ENCODE measurements around the gene LTBP1.

The LTBP1 gene

DNA sequence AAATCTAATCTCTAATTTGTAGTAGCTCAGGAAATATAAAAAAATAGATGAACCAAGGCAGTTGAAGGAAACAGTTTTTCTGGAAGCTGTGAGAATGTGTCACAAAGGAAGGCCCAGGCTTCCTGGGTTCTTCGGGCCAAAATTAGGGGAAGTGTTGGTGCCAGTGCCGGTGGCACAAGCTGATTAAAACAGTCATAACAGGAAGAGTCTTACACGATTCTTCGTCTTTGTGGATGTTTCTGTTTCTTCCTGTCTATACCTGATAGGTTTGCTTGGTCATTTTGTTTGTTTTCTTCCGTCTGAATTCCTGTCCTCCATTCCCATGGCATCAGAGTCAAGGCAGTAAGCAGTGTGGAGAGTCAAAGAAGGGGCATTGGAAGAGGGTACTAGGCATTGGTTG is 294.3 kb downstream of the LTBP1 start:
- H3K27ac ChIP-seq (ENCODE audit: low read depth, low read length), result no peak overlapping the region
- no peak overlapping the region for H2BK15ac ChIP-seq (replicated peaks; ENCODE audit: low read depth)
- no peak overlapping the region for H3K18ac ChIP-seq (ENCODE audit: low read length)
- H3K23ac ChIP-seq (ENCODE audit: low read length), result no peak overlapping the region
- H3K79me1 ChIP-seq (ENCODE audit: low read length), result no peaks in the 10 kb centered on the region
- no peak overlapping the region for H4K5ac ChIP-seq (ENCODE audit: low read length)
- no peaks in the 10 kb centered on the region for H3K27me3 ChIP-seq (ENCODE audit: insufficient read depth, low read length, poor library complexity)
- H4K8ac ChIP-seq (ENCODE audit: low read depth, low read length), result no peak overlapping the region
- no peak overlapping the region for H3K9ac ChIP-seq (ENCODE audit: low read length)
- no peak overlapping the region for H3K4me3 ChIP-seq (ENCODE audit: low read length)
- DNase-seq, result no peak
- no peak overlapping the region for H3K4ac ChIP-seq (ENCODE audit: low read depth, low read length)
- no peak overlapping the region for H3K4me2 ChIP-seq (ENCODE audit: low read length)
- no peak overlapping the region for H2AK5ac ChIP-seq (ENCODE audit: low read length)
- no peaks in the 10 kb centered on the region for H3K4me1 ChIP-seq (ENCODE audit: control insufficient read depth, low read depth, low read length)
- no peaks in the 10 kb centered on the region for H3K79me2 ChIP-seq (ENCODE audit: control insufficient read depth, insufficient read depth, low read length)
- no peak overlapping the region for H2BK5ac ChIP-seq (ENCODE audit: low read length)
- H2BK120ac ChIP-seq (ENCODE audit: low read depth, low read length), result no peak overlapping the region
- no peaks in the 10 kb centered on the region for H3K36me3 ChIP-seq (ENCODE audit: control insufficient read depth, insufficient read depth, low read length)
- WGBS (ENCODE audit: extremely low coverage, insufficient coverage, low lambda C conversion rate), result no CpG with 5 or more reads among the region's 5 CpGs
- no peak overlapping the region for H3K56ac ChIP-seq (ENCODE audit: low read length)

DNA sequence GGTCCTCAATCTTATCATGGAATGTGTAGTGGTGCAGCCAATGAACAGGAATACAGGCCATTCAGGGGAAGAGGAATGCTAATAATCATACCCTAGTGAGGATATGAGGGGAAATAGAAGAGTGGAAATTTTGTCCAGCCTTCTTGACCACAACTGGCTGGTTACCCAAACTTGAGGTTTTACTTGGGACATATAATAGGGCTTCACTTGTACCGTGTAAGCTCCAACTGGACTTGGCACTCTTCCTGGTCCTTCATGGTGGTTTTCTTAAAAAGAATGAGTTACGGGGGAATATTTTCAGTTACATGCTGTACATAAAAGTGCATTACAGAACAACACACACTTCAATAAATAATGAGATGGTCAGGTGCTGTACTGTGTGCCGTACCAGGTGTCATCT is 294.8 kb downstream of the LTBP1 start:
- H3K79me2 ChIP-seq (ENCODE audit: control insufficient read depth, insufficient read depth, low read length), result no peaks in the 10 kb centered on the region
- H2AK5ac ChIP-seq (ENCODE audit: low read length), result no peak overlapping the region
- H3K27ac ChIP-seq (ENCODE audit: low read depth, low read length), result no peak overlapping the region
- no peaks in the 10 kb centered on the region for H3K79me1 ChIP-seq (ENCODE audit: low read length)
- no CpG with 5 or more reads among the region's 3 CpGs for WGBS (ENCODE audit: extremely low coverage, insufficient coverage, low lambda C conversion rate)
- no peak overlapping the region for H2BK15ac ChIP-seq (replicated peaks; ENCODE audit: low read depth)
- no peak overlapping the region for H3K56ac ChIP-seq (ENCODE audit: low read length)
- no peak overlapping the region for H2BK120ac ChIP-seq (ENCODE audit: low read depth, low read length)
- no peak overlapping the region for H3K18ac ChIP-seq (ENCODE audit: low read length)
- no peak overlapping the region for H2BK5ac ChIP-seq (ENCODE audit: low read length)
- no peak overlapping the region for H3K9ac ChIP-seq (ENCODE audit: low read length)
- no peak overlapping the region for H3K4me2 ChIP-seq (ENCODE audit: low read length)
- H4K8ac ChIP-seq (ENCODE audit: low read depth, low read length), result no peak overlapping the region
- H3K4ac ChIP-seq (ENCODE audit: low read depth, low read length), result no peak overlapping the region
- no peak overlapping the region for H3K23ac ChIP-seq (ENCODE audit: low read length)
- no peaks in the 10 kb centered on the region for H3K4me1 ChIP-seq (ENCODE audit: control insufficient read depth, low read depth, low read length)
- no peaks in the 10 kb centered on the region for H3K36me3 ChIP-seq (ENCODE audit: control insufficient read depth, insufficient read depth, low read length)
- no peaks in the 10 kb centered on the region for H3K27me3 ChIP-seq (ENCODE audit: insufficient read depth, low read length, poor library complexity)
- no peak overlapping the region for H3K4me3 ChIP-seq (ENCODE audit: low read length)
- DNase-seq, result no peak
- no peak overlapping the region for H4K5ac ChIP-seq (ENCODE audit: low read length)

DNA sequence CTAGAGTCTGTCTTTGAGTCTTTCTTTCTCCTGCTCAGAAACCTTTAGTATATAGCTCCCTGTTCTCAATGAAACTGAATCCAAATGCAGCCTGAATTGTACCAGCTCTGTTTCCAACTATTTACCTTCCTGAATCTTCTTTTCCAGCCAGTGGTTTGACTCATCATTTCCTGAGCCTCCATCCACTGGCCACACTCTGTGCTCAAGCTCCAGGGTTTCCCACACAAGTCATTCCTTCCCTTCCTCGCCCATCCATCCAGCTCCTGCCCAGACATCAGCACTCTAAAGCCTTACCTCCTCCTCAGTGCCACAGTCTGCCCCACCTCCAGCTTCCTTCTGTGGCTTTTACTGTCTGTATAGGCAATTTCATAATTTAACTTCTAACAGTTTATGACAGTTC is 296.1 kb downstream of the LTBP1 start:
- Histone ChIP-seq H3K23ac (ENCODE audit: low read length) (no peak overlapping the region), H3K4ac (ENCODE audit: low read depth, low read length) (no peak overlapping the region), H2BK5ac (ENCODE audit: low read length) (no peak overlapping the region), H3K4me2 (ENCODE audit: low read length) (no peak overlapping the region), H2BK120ac (ENCODE audit: low read depth, low read length) (no peak overlapping the region), H3K36me3 (ENCODE audit: control insufficient read depth, insufficient read depth, low read length) (no peaks in the 10 kb centered on the region), H3K4me1 (ENCODE audit: control insufficient read depth, low read depth, low read length) (no peaks in the 10 kb centered on the region), H3K27ac (ENCODE audit: low read depth, low read length) (no peak overlapping the region), H2AK5ac (ENCODE audit: low read length) (no peak overlapping the region), H4K5ac (ENCODE audit: low read length) (no peak overlapping the region), H3K18ac (ENCODE audit: low read length) (no peak overlapping the region), H3K56ac (ENCODE audit: low read length) (no peak overlapping the region), H4K8ac (ENCODE audit: low read depth, low read length) (no peak overlapping the region), H3K79me2 (ENCODE audit: control insufficient read depth, insufficient read depth, low read length) (no peaks in the 10 kb centered on the region), H3K4me3 (ENCODE audit: low read length) (no peak overlapping the region), H3K79me1 (ENCODE audit: low read length) (no peaks in the 10 kb centered on the region), H3K9ac (ENCODE audit: low read length) (no peak overlapping the region), H3K27me3 (ENCODE audit: insufficient read depth, low read length, poor library complexity) (no peaks in the 10 kb centered on the region), H2BK15ac (replicated peaks; ENCODE audit: low read depth) (no peak overlapping the region)
- WGBS (ENCODE audit: extremely low coverage, insufficient coverage, low lambda C conversion rate), result no CpG with 5 or more reads among the region's 1 CpG
- DNase-seq, result no peak

DNA sequence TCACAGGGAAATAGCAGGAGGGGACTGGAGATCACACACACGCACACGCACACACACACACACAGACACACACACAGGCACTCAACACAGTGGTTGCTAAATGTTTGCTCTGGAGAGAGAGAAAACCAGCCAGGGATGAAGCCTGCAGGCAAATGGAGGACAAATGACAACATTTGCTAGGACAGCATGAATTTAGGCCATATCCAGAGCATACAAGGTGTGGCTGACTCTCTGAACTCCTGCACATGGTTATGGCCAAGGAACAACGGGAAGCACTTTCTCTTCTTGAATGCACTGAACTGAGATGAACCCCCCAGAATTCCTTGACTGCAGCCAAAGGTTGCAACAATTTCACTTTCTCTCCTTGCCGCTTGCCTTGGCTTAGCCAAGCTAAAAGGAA is 299.7 kb downstream of the LTBP1 start:
- H3K4me1 ChIP-seq (ENCODE audit: control insufficient read depth, low read depth, low read length), result no peaks in the 10 kb centered on the region
- H2BK5ac ChIP-seq (ENCODE audit: low read length), result no peak overlapping the region
- no peaks in the 10 kb centered on the region for H3K27me3 ChIP-seq (ENCODE audit: insufficient read depth, low read length, poor library complexity)
- H3K18ac ChIP-seq (ENCODE audit: low read length), result no peak overlapping the region
- no peak overlapping the region for H4K8ac ChIP-seq (ENCODE audit: low read depth, low read length)
- H3K4me2 ChIP-seq (ENCODE audit: low read length), result no peak overlapping the region
- H3K36me3 ChIP-seq (ENCODE audit: control insufficient read depth, insufficient read depth, low read length), result no peaks in the 10 kb centered on the region
- no peaks in the 10 kb centered on the region for H3K79me1 ChIP-seq (ENCODE audit: low read length)
- no peak overlapping the region for H3K56ac ChIP-seq (ENCODE audit: low read length)
- H3K9ac ChIP-seq (ENCODE audit: low read length), result no peak overlapping the region
- no peak overlapping the region for H3K4me3 ChIP-seq (ENCODE audit: low read length)
- peak; percentile 10 for DNase-seq
- no peak overlapping the region for H2BK15ac ChIP-seq (replicated peaks; ENCODE audit: low read depth)
- H3K23ac ChIP-seq (ENCODE audit: low read length), result no peak overlapping the region
- H4K5ac ChIP-seq (ENCODE audit: low read length), result no peak overlapping the region
- H3K27ac ChIP-seq (ENCODE audit: low read depth, low read length), result no peak overlapping the region
- no peaks in the 10 kb centered on the region for H3K79me2 ChIP-seq (ENCODE audit: control insufficient read depth, insufficient read depth, low read length)
- no peak overlapping the region for H3K4ac ChIP-seq (ENCODE audit: low read depth, low read length)
- H2BK120ac ChIP-seq (ENCODE audit: low read depth, low read length), result no peak overlapping the region
- no peak overlapping the region for H2AK5ac ChIP-seq (ENCODE audit: low read length)
- WGBS (ENCODE audit: extremely low coverage, insufficient coverage, low lambda C conversion rate), result no CpG with 5 or more reads among the region's 4 CpGs

DNA sequence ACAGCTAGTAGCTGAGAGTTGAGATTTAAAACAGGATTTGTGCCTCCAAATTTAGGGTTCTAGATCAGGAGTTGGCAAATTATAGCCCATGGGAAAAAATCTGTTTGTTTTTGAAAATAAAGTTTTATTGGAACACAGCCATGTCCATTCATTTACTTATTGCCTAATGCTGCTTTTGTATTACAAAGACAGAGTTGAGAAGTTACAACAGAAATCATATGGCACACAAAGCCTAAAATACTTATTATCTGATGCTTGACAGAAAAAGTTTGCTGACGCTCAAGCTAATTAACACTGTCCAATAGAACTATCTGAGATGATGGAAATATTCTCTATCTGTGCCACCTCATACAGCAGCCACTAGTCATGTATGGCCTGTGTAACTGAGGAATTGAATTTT is 300.6 kb downstream of the LTBP1 start:
- no peak for DNase-seq
- Histone ChIP-seq H4K8ac (ENCODE audit: low read depth, low read length) (no peak overlapping the region), H3K9ac (ENCODE audit: low read length) (no peak overlapping the region), H3K4me1 (ENCODE audit: control insufficient read depth, low read depth, low read length) (no peaks in the 10 kb centered on the region), H3K79me2 (ENCODE audit: control insufficient read depth, insufficient read depth, low read length) (no peaks in the 10 kb centered on the region), H2BK5ac (ENCODE audit: low read length) (no peak overlapping the region), H3K4me2 (ENCODE audit: low read length) (no peak overlapping the region), H3K36me3 (ENCODE audit: control insufficient read depth, insufficient read depth, low read length) (no peaks in the 10 kb centered on the region), H3K18ac (ENCODE audit: low read length) (no peak overlapping the region), H2AK5ac (ENCODE audit: low read length) (no peak overlapping the region), H3K27me3 (ENCODE audit: insufficient read depth, low read length, poor library complexity) (no peaks in the 10 kb centered on the region), H3K4me3 (ENCODE audit: low read length) (no peak overlapping the region), H2BK120ac (ENCODE audit: low read depth, low read length) (no peak overlapping the region), H3K27ac (ENCODE audit: low read depth, low read length) (no peak overlapping the region), H3K23ac (ENCODE audit: low read length) (no peak overlapping the region), H3K4ac (ENCODE audit: low read depth, low read length) (no peak overlapping the region), H3K56ac (ENCODE audit: low read length) (no peak overlapping the region), H2BK15ac (replicated peaks; ENCODE audit: low read depth) (no peak overlapping the region), H4K5ac (ENCODE audit: low read length) (no peak overlapping the region), H3K79me1 (ENCODE audit: low read length) (no peaks in the 10 kb centered on the region)
- no CpG with 5 or more reads among the region's 1 CpG for WGBS (ENCODE audit: extremely low coverage, insufficient coverage, low lambda C conversion rate)

DNA sequence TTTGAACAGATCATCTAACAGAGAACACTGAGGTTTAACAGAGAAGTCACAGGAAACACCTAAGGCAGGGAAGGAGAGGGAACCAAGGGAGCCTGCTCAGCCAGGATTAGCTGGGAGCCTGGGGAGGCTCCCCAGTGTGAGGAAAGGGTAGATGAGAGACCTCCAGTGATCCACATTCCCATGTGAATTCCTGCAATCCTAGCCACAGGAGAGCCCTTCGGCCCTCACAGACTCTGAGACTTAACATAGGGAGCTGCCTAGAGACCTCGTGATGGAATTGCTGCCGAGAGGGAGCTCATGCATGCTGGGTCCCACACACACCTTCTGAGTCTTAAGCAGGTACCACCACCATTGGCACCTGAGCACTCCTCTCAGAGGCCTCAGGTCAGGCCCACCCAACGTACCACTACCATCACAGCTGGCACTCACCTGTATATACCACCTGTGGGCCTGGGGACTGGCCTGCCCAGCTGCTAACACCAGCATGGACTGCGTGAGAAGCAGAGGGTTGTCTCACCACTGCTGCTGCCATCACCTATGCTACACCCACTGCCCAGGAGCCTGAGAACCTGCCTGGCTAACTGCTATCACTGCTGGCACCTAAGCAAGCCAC is 303.8 kb downstream of the LTBP1 start:
- no peaks in the 10 kb centered on the region for H3K79me1 ChIP-seq (ENCODE audit: low read length)
- no peak overlapping the region for H3K9ac ChIP-seq (ENCODE audit: low read length)
- no CpG with 5 or more reads among the region's 5 CpGs for WGBS (ENCODE audit: extremely low coverage, insufficient coverage, low lambda C conversion rate)
- no peak overlapping the region for H3K27ac ChIP-seq (ENCODE audit: low read depth, low read length)
- no peak overlapping the region for H2BK15ac ChIP-seq (replicated peaks; ENCODE audit: low read depth)
- H3K36me3 ChIP-seq (ENCODE audit: control insufficient read depth, insufficient read depth, low read length), result no peaks in the 10 kb centered on the region
- no peak overlapping the region for H3K4ac ChIP-seq (ENCODE audit: low read depth, low read length)
- no peak overlapping the region for H2BK120ac ChIP-seq (ENCODE audit: low read depth, low read length)
- H3K4me3 ChIP-seq (ENCODE audit: low read length), result no peak overlapping the region
- H3K56ac ChIP-seq (ENCODE audit: low read length), result no peak overlapping the region
- H2AK5ac ChIP-seq (ENCODE audit: low read length), result no peak overlapping the region
- no peak overlapping the region for H3K18ac ChIP-seq (ENCODE audit: low read length)
- no peaks in the 10 kb centered on the region for H3K79me2 ChIP-seq (ENCODE audit: control insufficient read depth, insufficient read depth, low read length)
- peak; percentile 72 for DNase-seq
- no peak overlapping the region for H3K23ac ChIP-seq (ENCODE audit: low read length)
- no peak overlapping the region for H4K5ac ChIP-seq (ENCODE audit: low read length)
- H4K8ac ChIP-seq (ENCODE audit: low read depth, low read length), result no peak overlapping the region
- H3K27me3 ChIP-seq (ENCODE audit: insufficient read depth, low read length, poor library complexity), result no peaks in the 10 kb centered on the region
- no peak overlapping the region for H3K4me2 ChIP-seq (ENCODE audit: low read length)
- no peaks in the 10 kb centered on the region for H3K4me1 ChIP-seq (ENCODE audit: control insufficient read depth, low read depth, low read length)
- H2BK5ac ChIP-seq (ENCODE audit: low read length), result no peak overlapping the region

Data from mesendoderm (in vitro differentiated cells).